OCI-LY7 (cell line): ENCODE data around the gene ZMYND19. TPM values are rescaled to one million over a fixed set of nuclear protein-coding genes. Genes with fewer than 3 reads are reported as not detected.
A peak's percentile ranks its signal among the peaks of the same experiment; 100 is the strongest.

Experiments used
- BruUV-seq: library from RNA; stranded (reverse); fragments of 400-500 nt; replicated peaks from 2 replicates; lab custom pipeline; 2021; lab: Mats Ljungman, UMichigan
- CTCF ChIA-PET: fragments of 300-600 bp; sonication (Branson Sonifier 250); formaldehyde crosslinking; loops from one replicate; lab custom pipeline; 2022; ENCODE audit warnings: antibody characterized with exemption; ENCODE audit not compliant: unreplicated experiment; lab: Charles Lee
- POLR2A ChIA-PET: fragments of 300-600 bp; sonication (Branson Sonifier 250); formaldehyde crosslinking; loops from one replicate; lab custom pipeline; 2022; ENCODE audit warnings: antibody characterized with exemption; lab: Charles Lee
- DNase-seq: peaks from one replicate; pipeline ENCODE4 v3.0.0-alpha.2; 2015; ENCODE audit warnings: low spot score
- H2AFZ ChIP-seq: fragments of 200-600 bp; sonication (generic), shearing (Covaris generic); 2 replicates; pipeline ENCODE4 v1.6.1; 2014; ENCODE audit warnings: mild to moderate bottlenecking, antibody characterized with exemption, low read length, moderate library complexity
- H3K27ac ChIP-seq: fragments of 200-600 bp; sonication (generic); 2 replicates; pipeline ENCODE4 v1.5.1; 2014; ENCODE audit warnings: mixed run types, low read depth, mild to moderate bottlenecking, moderate library complexity, low read length, inconsistent platforms; ENCODE audit not compliant: poor library complexity, severe bottlenecking
- H3K36me3 ChIP-seq: fragments of 200-600 bp; sonication (generic); 2 replicates; pipeline ENCODE4 v1.6.1; 2014; ENCODE audit warnings: mild to moderate bottlenecking, antibody characterized with exemption, low read length, moderate library complexity, mixed read lengths; ENCODE audit not compliant: insufficient read depth
- H3K4me1 ChIP-seq: fragments of 200-600 bp; sonication (generic); 2 replicates; pipeline ENCODE4 v1.5.1; 2014; ENCODE audit warnings: mild to moderate bottlenecking, low read length; ENCODE audit not compliant: insufficient read depth, poor library complexity, severe bottlenecking
- H3K4me2 ChIP-seq: fragments of 200-600 bp; sonication (generic); 2 replicates; pipeline ENCODE4 v1.6.1; 2014; ENCODE audit warnings: mild to moderate bottlenecking, low read length
- H3K4me3 ChIP-seq: fragments of 200-600 bp; sonication (generic); 2 replicates; pipeline ENCODE4 v1.5.1; 2014; ENCODE audit warnings: mild to moderate bottlenecking, low read depth, low read length; ENCODE audit not compliant: poor library complexity, severe bottlenecking
- H3K79me2 ChIP-seq: fragments of 200-600 bp; sonication (generic); 2 replicates; pipeline ENCODE4 v1.6.1; 2016; ENCODE audit warnings: low read depth, mild to moderate bottlenecking, low read length, moderate library complexity, mixed read lengths; ENCODE audit not compliant: insufficient read depth
- H3K9me2 ChIP-seq: fragments of 200-600 bp; sonication (generic); 2 replicates; pipeline ENCODE4 v1.6.1; 2016; ENCODE audit warnings: mild to moderate bottlenecking, low read length, mixed read lengths; ENCODE audit not compliant: insufficient read depth
- H3K9me3 ChIP-seq: fragments of 200-600 bp; sonication (generic); 2 replicates; pipeline ENCODE4 v1.6.1; 2014; ENCODE audit warnings: mild to moderate bottlenecking, mixed run types, low read length, mixed read lengths
- H4K20me1 ChIP-seq: fragments of 200-600 bp; sonication (generic); 2 replicates; pipeline ENCODE4 v1.6.1; 2014; ENCODE audit warnings: mild to moderate bottlenecking, antibody characterized with exemption, low read length, moderate library complexity, mixed read lengths; ENCODE audit not compliant: insufficient read depth
- EZH2phosphoT487 ChIP-seq: fragments of 200-600 bp; sonication (generic); IDR thresholded peaks from 2 replicates; pipeline ENCODE4 v1.6.1; 2018; ENCODE audit warnings: low read depth, borderline replicate concordance, mild to moderate bottlenecking, mixed run types, antibody characterized with exemption, low read length, moderate library complexity, mixed read lengths
- intact Hi-C: fragments of 100-400 bp; cut with micrococcal nuclease; formaldehyde crosslinking; loops from one replicate; pipeline ENCODE4 v1.10.0; 2022; ENCODE audit not compliant: unreplicated experiment
- total RNA-seq, 2 experiments: library from RNA; depleted of rRNA in 1 of 2; stranded (reverse); fragments of >200 nt in 1 of 2; shearing (Covaris generic) in 1 of 2; gene quantifications; 2 replicates each; pipeline ENCODE4 v1.2.3, GENCODE V29; 2014 to 2022
- TF ChIP-seq, protein P1 (sequence below): fragments of 200-600 bp; sonication (generic); conservative IDR thresholded peaks from 2 replicates; pipeline ENCODE4 v1.5.1; 2014; ENCODE audit warnings: mild to moderate bottlenecking, antibody characterized with exemption, low read length, moderate library complexity, mixed read lengths

Gene ZMYND19
- total RNA-seq, 2 experiments from 2014 or later = 48.4 to 65.8 TPM

GRCh38 chr9:137550231-137550621 is 40.1 kb downstream of the ZMYND19 start, which contains the start of gene PNPLA7:
Gene PNPLA7, minus strand, starts transcription at chr9:137550402. Its CDS starts 205 bp downstream, at chr9:137550197.
- peaks cover 16% of the 10 kb centered on the region for H3K4me1 ChIP-seq
- peaks cover 24% of the 10 kb centered on the region; the same call in 1 of the 2 replicates for H3K36me3 ChIP-seq
- peak within 1 kb of the TSS; percentile 86 for H3K4me3 ChIP-seq
- POLR2A ChIA-PET = no interaction called here
- peak within 1 kb of the TSS; percentile 72; the same call in 1 of the 2 replicates for H2AFZ ChIP-seq
- DNase-seq = peak; percentile 69
- H3K9me2 ChIP-seq = no peaks in the 10 kb centered on the region
- intact Hi-C loops = loop anchor here (2.0 kb wide), 1 partner anchor 55 kb away; the partner anchor contains the start of gene ARRDC1
- peak within 1 kb of the TSS; percentile 32 for H3K27ac ChIP-seq
- no TSS peak for BruUV-seq
- H3K79me2 ChIP-seq = peaks cover 6% of the 10 kb centered on the region; the same call in 1 of the 2 replicates
- CTCF ChIA-PET = no interaction called here
- no peaks in the 10 kb centered on the region for H3K9me3 ChIP-seq
- H3K4me2 ChIP-seq = peak within 1 kb of the TSS; percentile 92
- H4K20me1 ChIP-seq = no peaks in the 10 kb centered on the region
- TF ChIP-seq EZH2phosphoT487 = no peak
- TF ChIP-seq, protein P1, sequence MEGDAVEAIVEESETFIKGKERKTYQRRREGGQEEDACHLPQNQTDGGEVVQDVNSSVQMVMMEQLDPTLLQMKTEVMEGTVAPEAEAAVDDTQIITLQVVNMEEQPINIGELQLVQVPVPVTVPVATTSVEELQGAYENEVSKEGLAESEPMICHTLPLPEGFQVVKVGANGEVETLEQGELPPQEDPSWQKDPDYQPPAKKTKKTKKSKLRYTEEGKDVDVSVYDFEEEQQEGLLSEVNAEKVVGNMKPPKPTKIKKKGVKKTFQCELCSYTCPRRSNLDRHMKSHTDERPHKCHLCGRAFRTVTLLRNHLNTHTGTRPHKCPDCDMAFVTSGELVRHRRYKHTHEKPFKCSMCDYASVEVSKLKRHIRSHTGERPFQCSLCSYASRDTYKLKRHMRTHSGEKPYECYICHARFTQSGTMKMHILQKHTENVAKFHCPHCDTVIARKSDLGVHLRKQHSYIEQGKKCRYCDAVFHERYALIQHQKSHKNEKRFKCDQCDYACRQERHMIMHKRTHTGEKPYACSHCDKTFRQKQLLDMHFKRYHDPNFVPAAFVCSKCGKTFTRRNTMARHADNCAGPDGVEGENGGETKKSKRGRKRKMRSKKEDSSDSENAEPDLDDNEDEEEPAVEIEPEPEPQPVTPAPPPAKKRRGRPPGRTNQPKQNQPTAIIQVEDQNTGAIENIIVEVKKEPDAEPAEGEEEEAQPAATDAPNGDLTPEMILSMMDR = no peak

DNA sequence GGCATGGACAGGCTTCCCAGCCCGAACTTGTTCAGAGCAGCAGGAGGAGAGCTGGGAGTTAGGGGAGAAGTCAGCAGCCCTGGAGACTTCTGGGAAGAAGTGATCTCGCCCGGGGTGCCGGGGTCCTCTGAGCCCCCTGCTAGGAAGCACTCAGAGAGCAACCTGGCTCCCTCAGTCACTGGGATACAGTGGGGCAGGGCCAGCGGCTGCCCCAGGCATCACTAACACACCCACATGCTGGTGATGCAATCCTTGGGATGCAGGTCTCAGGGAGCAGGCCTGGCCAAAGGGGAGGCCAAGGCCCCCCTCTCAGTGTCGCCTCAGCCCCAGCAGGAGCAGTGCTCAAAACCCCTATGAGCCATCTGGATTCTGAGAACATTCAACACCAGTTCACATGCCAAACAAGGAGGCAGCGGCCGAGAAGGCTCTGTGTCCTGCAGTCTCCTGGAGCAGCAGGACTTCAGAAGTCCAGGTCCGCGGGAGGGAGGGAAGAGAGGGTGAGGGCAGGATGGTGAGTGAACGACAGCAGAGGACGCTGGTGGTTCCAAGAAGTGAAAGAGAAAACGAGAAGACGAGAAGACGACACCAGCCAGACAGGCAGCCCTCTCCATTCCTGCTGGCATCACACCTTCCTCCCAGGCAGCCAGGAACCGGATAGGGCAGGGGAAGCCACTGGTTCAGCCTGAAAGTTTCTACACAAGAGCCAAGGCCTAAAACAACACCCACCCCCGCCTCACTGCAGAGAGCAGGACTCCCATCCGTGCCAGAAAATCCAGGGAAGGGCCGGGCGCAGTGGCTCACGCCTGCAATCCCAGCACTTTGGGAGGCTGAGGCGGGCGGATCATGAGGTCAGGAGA is 42.4 kb downstream of the ZMYND19 start:
- 0 out of 2 replicates have a peak, but pooled peaks cover 3% of the 10 kb centered on the region for H3K36me3 ChIP-seq
- BruUV-seq = no TSS peak
- no peak for DNase-seq
- H4K20me1 ChIP-seq = 0 out of 2 replicates have a peak, but pooled peaks cover 3% of the 10 kb centered on the region
- TF ChIP-seq EZH2phosphoT487 = no peak
- TF ChIP-seq, protein P1 = no peak
- no peaks in the 10 kb centered on the region for H3K9me2 ChIP-seq
- H3K79me2 ChIP-seq = peaks cover 6% of the 10 kb centered on the region; the same call in 1 of the 2 replicates
- no peaks in the 10 kb centered on the region for H3K9me3 ChIP-seq
- H3K4me1 ChIP-seq = peaks cover 16% of the 10 kb centered on the region
- no peak overlapping the region for H3K27ac ChIP-seq
- ChIA-PET POLR2A (no interaction called here), CTCF (no interaction called here)
- no peak overlapping the region for H2AFZ ChIP-seq
- H3K4me3 ChIP-seq = no peak overlapping the region
- no peak overlapping the region for H3K4me2 ChIP-seq
- intact Hi-C loops = no loop called here

DNA sequence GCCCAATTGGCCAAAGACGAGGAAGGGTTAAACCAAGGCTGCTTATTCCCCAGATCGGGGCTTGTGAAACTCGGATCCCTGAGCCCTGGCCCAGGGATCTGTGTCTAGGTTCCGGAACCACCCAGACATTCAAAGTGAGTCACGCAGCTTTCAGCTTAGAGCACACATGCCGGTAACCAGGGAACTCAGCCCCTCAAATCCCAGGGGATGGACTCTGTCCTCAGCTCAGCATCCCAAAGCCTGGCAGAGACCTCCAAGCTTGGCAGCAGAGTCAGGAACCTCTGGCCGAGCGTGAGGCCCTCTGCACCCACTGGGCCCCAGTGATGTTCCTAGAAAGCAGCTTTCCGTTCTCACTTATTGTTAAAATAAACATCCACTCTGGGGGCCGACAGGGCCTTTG is 45.2 kb downstream of the ZMYND19 start:
- 0 out of 2 replicates have a peak, but pooled peaks cover 3% of the 10 kb centered on the region for H4K20me1 ChIP-seq
- CTCF ChIA-PET = no interaction called here
- no peak for DNase-seq
- intact Hi-C loops = no loop called here
- no peaks in the 10 kb centered on the region for H3K79me2 ChIP-seq
- H3K4me3 ChIP-seq = no peak overlapping the region
- H3K9me3 ChIP-seq = no peaks in the 10 kb centered on the region
- no peaks in the 10 kb centered on the region for H3K36me3 ChIP-seq
- no peak overlapping the region for H3K4me2 ChIP-seq
- no peak overlapping the region for H3K27ac ChIP-seq
- BruUV-seq = no TSS peak
- no peak overlapping the region for H2AFZ ChIP-seq
- POLR2A ChIA-PET = no interaction called here
- no peaks in the 10 kb centered on the region for H3K9me2 ChIP-seq
- TF ChIP-seq, protein P1 = no peak
- TF ChIP-seq EZH2phosphoT487 = no peak
- H3K4me1 ChIP-seq = peaks cover 7% of the 10 kb centered on the region
